GM20000 (cell line): ENCODE results near the gene FYB1.

Source experiments
- DNase-seq: peaks from one replicate; pipeline ENCODE4 v3.0.0; 2012; ENCODE audit warnings: low spot score
- CTCF ChIP-seq: IDR thresholded peaks from 2 replicates; pipeline ENCODE4 v1.5.1; 2012; ENCODE audit warnings: mild to moderate bottlenecking, control low read depth; ENCODE audit errors: extremely low read depth, missing control alignments

The FYB1 gene

GRCh38 chr5:39217365-39218281 is 1.7 kb downstream of the FYB1 start:
- peak; percentile 65 for DNase-seq
- TF ChIP-seq CTCF, result peak; percentile 80

GRCh38 chr5:39216631-39217030 is 2.7 kb downstream of the FYB1 start:
- no peak for DNase-seq
- TF ChIP-seq CTCF, result no peak

GRCh38 chr5:39215857-39216256 is 3.5 kb downstream of the FYB1 start:
- no peak for TF ChIP-seq CTCF
- no peak for DNase-seq

- no peak for TF ChIP-seq CTCF
- no peak for DNase-seq
Measured at GRCh38 chr5:39214912-39215709, 4.3 kb downstream of the FYB1 start.

GRCh38 chr5:39213447-39214207 is 5.7 kb downstream of the FYB1 start:
- no peak for TF ChIP-seq CTCF
- DNase-seq, result no peak

- TF ChIP-seq CTCF, result no peak
- DNase-seq, result no peak
Measured at GRCh38 chr5:39211773-39212172, 7.6 kb downstream of the FYB1 start.
